GM23338 (cell line): ENCODE measurements around the gene SNAP91.

Experiments
- EZH2 ChIP-seq: fragments of 200-600 bp; sonication (generic); IDR thresholded peaks from one replicate; pipeline ENCODE4 v1.8.0; 2017; ENCODE audit warnings: antibody characterized with exemption, mild to moderate bottlenecking, low read depth; ENCODE audit not compliant: unreplicated experiment
- POLR2AphosphoS5 ChIP-seq: IDR thresholded peaks from 2 replicates; pipeline ENCODE4 v1.6.1; 2016; ENCODE audit warnings: antibody characterized with exemption, low read depth
- TF ChIP-seq, protein P1 (sequence below), 2 experiments: fragments of 200-600 bp in 1 of 2; sonication (generic) in 1 of 2; conservative IDR thresholded peaks; 2 replicates each; pipeline versions ENCODE4 v1.5.1 to v1.6.1; 2016 to 2017; ENCODE audit warnings: antibody characterized with exemption in 2 of 2, low read depth in 2 of 2, mild to moderate bottlenecking in 2 of 2, moderate library complexity in 1 of 2
- TF ChIP-seq, protein P2 (sequence below): IDR thresholded peaks from one replicate; pipeline ENCODE4 v1.6.1; 2018; ENCODE audit warnings: antibody characterized with exemption; ENCODE audit not compliant: unreplicated experiment

DNA sequence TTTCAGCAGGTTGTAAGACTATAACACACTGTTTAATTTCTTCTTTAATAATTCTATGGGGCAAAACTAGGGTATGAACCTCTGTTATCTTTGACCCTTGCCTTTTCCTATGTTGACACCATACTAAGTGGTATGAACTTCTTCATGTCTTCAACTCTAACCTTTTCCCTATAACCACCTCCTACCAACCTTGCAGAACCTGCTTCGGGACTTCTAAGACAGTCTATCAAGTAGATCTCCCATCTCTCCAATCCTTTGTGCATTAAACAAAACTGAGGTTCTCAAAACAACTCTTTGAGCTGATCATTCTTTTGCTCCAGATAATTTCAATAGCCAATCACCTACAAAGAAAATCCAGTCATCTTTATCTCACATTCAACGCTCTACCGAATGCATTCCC lies 23.4 kb downstream of the SNAP91 start:
- TF ChIP-seq, protein P1, sequence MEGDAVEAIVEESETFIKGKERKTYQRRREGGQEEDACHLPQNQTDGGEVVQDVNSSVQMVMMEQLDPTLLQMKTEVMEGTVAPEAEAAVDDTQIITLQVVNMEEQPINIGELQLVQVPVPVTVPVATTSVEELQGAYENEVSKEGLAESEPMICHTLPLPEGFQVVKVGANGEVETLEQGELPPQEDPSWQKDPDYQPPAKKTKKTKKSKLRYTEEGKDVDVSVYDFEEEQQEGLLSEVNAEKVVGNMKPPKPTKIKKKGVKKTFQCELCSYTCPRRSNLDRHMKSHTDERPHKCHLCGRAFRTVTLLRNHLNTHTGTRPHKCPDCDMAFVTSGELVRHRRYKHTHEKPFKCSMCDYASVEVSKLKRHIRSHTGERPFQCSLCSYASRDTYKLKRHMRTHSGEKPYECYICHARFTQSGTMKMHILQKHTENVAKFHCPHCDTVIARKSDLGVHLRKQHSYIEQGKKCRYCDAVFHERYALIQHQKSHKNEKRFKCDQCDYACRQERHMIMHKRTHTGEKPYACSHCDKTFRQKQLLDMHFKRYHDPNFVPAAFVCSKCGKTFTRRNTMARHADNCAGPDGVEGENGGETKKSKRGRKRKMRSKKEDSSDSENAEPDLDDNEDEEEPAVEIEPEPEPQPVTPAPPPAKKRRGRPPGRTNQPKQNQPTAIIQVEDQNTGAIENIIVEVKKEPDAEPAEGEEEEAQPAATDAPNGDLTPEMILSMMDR (conservative IDR thresholded peaks at IDR 0.05; ENCODE audit: low read depth in 2 of 2) = no peak
- TF ChIP-seq EZH2 (no peak), POLR2AphosphoS5 (no peak)
- TF ChIP-seq, protein P2, sequence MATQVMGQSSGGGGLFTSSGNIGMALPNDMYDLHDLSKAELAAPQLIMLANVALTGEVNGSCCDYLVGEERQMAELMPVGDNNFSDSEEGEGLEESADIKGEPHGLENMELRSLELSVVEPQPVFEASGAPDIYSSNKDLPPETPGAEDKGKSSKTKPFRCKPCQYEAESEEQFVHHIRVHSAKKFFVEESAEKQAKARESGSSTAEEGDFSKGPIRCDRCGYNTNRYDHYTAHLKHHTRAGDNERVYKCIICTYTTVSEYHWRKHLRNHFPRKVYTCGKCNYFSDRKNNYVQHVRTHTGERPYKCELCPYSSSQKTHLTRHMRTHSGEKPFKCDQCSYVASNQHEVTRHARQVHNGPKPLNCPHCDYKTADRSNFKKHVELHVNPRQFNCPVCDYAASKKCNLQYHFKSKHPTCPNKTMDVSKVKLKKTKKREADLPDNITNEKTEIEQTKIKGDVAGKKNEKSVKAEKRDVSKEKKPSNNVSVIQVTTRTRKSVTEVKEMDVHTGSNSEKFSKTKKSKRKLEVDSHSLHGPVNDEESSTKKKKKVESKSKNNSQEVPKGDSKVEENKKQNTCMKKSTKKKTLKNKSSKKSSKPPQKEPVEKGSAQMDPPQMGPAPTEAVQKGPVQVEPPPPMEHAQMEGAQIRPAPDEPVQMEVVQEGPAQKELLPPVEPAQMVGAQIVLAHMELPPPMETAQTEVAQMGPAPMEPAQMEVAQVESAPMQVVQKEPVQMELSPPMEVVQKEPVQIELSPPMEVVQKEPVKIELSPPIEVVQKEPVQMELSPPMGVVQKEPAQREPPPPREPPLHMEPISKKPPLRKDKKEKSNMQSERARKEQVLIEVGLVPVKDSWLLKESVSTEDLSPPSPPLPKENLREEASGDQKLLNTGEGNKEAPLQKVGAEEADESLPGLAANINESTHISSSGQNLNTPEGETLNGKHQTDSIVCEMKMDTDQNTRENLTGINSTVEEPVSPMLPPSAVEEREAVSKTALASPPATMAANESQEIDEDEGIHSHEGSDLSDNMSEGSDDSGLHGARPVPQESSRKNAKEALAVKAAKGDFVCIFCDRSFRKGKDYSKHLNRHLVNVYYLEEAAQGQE = no peak
